Ureter (tissue), 1 donor: ENCODE results near the gene ARIH2. TPM values are rescaled to one million over a fixed set of nuclear protein-coding genes. Genes with fewer than 3 reads are reported as not detected.

Experiments
- total RNA-seq: library from RNA; stranded (reverse); gene quantifications from one replicate; pipeline ENCODE4 v1.2.4, GENCODE V29; 2023
- donor health status: DM: yes; HTN: yes; CAD: no.

ARIH2 gene
- total RNA-seq, 1 donor from 2014 or later = 123 TPM

Other genes starting within 250 kb of the ARIH2 start
- 21.6 TPM for gene NCKIPSD, start 232.9 kb upstream of the ARIH2 start, total RNA-seq
- gene IP6K2, start 201.6 kb upstream of the ARIH2 start, total RNA-seq = 97.0 TPM
- 43.6 TPM for gene PRKAR2A, start 71.0 kb upstream of the ARIH2 start, total RNA-seq
- gene SLC25A20, start 20.0 kb upstream of the ARIH2 start, total RNA-seq = 10.9 TPM
- gene P4HTM, start 71.4 kb downstream of the ARIH2 start, total RNA-seq = 47.2 TPM
- gene WDR6, start 88.5 kb downstream of the ARIH2 start, total RNA-seq = 210 TPM
- 37.0 TPM for gene DALRD3, start 99.7 kb downstream of the ARIH2 start, total RNA-seq
- gene NDUFAF3, start 103.3 kb downstream of the ARIH2 start, total RNA-seq = 122 TPM
- 268 TPM for gene IMPDH2, start 110.6 kb downstream of the ARIH2 start, total RNA-seq
- gene QRICH1, start 175.2 kb downstream of the ARIH2 start, total RNA-seq = 131 TPM
- 355 TPM for gene QARS1, start 185.9 kb downstream of the ARIH2 start, total RNA-seq
- 69.3 TPM for gene USP19, start 202.0 kb downstream of the ARIH2 start, total RNA-seq
- gene LAMB2, start 214.2 kb downstream of the ARIH2 start, total RNA-seq = 311 TPM
- 32.1 TPM for gene CCDC71, start 247.5 kb downstream of the ARIH2 start, total RNA-seq